Testis (tissue), 2 donors: ENCODE data around the gene POLDIP3.

Experiments used
- POLR2A ChIP-seq: fragments of 450-650 bp; IDR thresholded peaks from one replicate; pipeline ENCODE4 v1.6.1; 2017; ENCODE audit warnings: antibody characterized with exemption, mild to moderate bottlenecking, moderate library complexity
- TF ChIP-seq, protein P1 (sequence below), 3 experiments: fragments of 450-650 bp in 2 of 3; fragments of 200-600 bp in 1 of 3; sonication (generic) in 1 of 3; IDR thresholded peaks; one replicate each; pipeline ENCODE4 v1.5.1; 2016 to 2019; ENCODE audit warnings: antibody characterized with exemption in 3 of 3, mild to moderate bottlenecking in 2 of 3, moderate library complexity in 1 of 3

DNA sequence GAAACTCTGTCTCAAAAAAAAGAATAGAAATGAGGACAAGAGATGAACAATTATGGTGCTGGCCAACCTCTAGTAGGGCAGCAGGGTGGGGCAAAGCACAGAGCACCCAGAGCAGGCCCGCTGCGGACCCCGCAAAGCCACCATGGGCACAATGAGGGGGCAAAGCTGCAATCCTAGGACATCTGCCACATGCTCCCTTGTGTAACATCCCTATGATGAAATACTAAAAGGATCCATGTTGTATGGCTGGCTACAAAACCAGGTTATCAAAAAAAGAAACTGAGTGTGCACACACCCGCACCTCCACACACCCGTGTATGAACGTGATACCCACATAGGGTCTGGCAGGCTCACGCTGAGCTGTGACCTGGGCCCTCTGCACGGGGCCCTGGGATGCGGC is 18.3 kb upstream of the POLDIP3 start:
- TF ChIP-seq, protein P1, sequence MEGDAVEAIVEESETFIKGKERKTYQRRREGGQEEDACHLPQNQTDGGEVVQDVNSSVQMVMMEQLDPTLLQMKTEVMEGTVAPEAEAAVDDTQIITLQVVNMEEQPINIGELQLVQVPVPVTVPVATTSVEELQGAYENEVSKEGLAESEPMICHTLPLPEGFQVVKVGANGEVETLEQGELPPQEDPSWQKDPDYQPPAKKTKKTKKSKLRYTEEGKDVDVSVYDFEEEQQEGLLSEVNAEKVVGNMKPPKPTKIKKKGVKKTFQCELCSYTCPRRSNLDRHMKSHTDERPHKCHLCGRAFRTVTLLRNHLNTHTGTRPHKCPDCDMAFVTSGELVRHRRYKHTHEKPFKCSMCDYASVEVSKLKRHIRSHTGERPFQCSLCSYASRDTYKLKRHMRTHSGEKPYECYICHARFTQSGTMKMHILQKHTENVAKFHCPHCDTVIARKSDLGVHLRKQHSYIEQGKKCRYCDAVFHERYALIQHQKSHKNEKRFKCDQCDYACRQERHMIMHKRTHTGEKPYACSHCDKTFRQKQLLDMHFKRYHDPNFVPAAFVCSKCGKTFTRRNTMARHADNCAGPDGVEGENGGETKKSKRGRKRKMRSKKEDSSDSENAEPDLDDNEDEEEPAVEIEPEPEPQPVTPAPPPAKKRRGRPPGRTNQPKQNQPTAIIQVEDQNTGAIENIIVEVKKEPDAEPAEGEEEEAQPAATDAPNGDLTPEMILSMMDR (IDR thresholded peaks at IDR 0.05): no peak
- TF ChIP-seq POLR2A: no peak
